Natural killer cell (primary cell): ENCODE results near the gene GPR17. TPM values are rescaled to one million over a fixed set of nuclear protein-coding genes. Genes with fewer than 3 reads are reported as not detected.

Experiments used
- ATAC-seq, 3 donors: fragments of 150-1000 bp in 2 of 3; fragments of 200-7000 bp in 1 of 3; cut with Tn5 transposase; 1 replicate in 1 of 3; 2 replicates in 2 of 3; pipeline ENCODE4 v1.10.0; 2021; ENCODE audit warnings: mild to moderate bottlenecking in 2 of 3, moderate library complexity in 2 of 3
- DNase-seq, 2 donors: peaks; one replicate each; pipeline versions ENCODE4 v3.0.0 to v3.0.0-alpha.2; 2013 to 2021; ENCODE audit warnings: mixed read lengths in 1 of 2
- H3K27ac ChIP-seq: one replicate; pipeline ENCODE4 v1.5.1; 2013; ENCODE audit warnings: mild to moderate bottlenecking, low read length
- H3K27me3 ChIP-seq: one replicate; pipeline ENCODE4 v1.6.1; 2013; ENCODE audit warnings: low read length; ENCODE audit not compliant: control insufficient read depth, insufficient read depth
- H3K36me3 ChIP-seq: one replicate; pipeline ENCODE4 v1.6.1; 2013; ENCODE audit warnings: low read length; ENCODE audit not compliant: control insufficient read depth, insufficient read depth
- H3K4me1 ChIP-seq: one replicate; pipeline ENCODE4 v1.6.1; 2013; ENCODE audit warnings: low read length; ENCODE audit not compliant: control insufficient read depth, insufficient read depth
- H3K4me3 ChIP-seq: one replicate; pipeline ENCODE4 v1.5.1; 2013; ENCODE audit warnings: low read length
- H3K9me3 ChIP-seq: one replicate; pipeline ENCODE4 v1.6.1; 2013; ENCODE audit warnings: low read length; ENCODE audit not compliant: control insufficient read depth, insufficient read depth
- H3K27ac Mint-ChIP-seq, 2 donors: one replicate each; pipeline ENCODE4 v1.8.0; 2022; ENCODE audit warnings: mild to moderate bottlenecking in 2 of 2, mixed read lengths in 2 of 2, moderate library complexity in 1 of 2
- H3K27me3 Mint-ChIP-seq, 2 donors: one replicate each; pipeline ENCODE4 v1.8.0; 2022; ENCODE audit warnings: low read depth in 2 of 2, mixed read lengths in 2 of 2
- H3K36me3 Mint-ChIP-seq: one replicate; pipeline ENCODE4 v1.8.0; 2022; ENCODE audit warnings: mixed read lengths
- H3K4me1 Mint-ChIP-seq, 2 donors: one replicate each; pipeline ENCODE4 v1.8.0; 2022; ENCODE audit warnings: mixed read lengths in 2 of 2
- H3K4me3 Mint-ChIP-seq: one replicate; pipeline ENCODE4 v1.8.0; 2022; ENCODE audit warnings: mild to moderate bottlenecking, moderate library complexity, mixed read lengths
- H3K9me3 Mint-ChIP-seq, 2 donors: one replicate each; pipeline ENCODE4 v1.8.0; 2022; ENCODE audit warnings: mixed read lengths in 2 of 2
- CTCF ChIP-seq: fragments of 200-600 bp; IDR thresholded peaks from one replicate; pipeline ENCODE4 v1.8.0; 2022; ENCODE audit warnings: antibody characterized with exemption
- WGBS: methylation state at CpG from one replicate; pipeline ENCODE4 v1.1.7; 2013; ENCODE audit warnings: missing lambda C conversion rate; ENCODE audit not compliant: insufficient coverage; 5-methylcytosine and 5-hydroxymethylcytosine counted together
- intact Hi-C: fragments of 100-400 bp; cut with micrococcal nuclease; formaldehyde crosslinking; loops from one replicate; pipeline ENCODE4 v1.14.2; 2022
- total RNA-seq, 4 donors: library from RNA; stranded (reverse); fragments of 120-200 nt in 1 of 4; gene quantifications; one replicate each; pipeline versions ENCODE4 v1.2.3 to v1.2.4, GENCODE V29; 2013 to 2022

GPR17 gene
- total RNA-seq, 3 donors from 2014 or later (not counting 1 experiment from before 2014, with no cell fraction given): not detected

DNA sequence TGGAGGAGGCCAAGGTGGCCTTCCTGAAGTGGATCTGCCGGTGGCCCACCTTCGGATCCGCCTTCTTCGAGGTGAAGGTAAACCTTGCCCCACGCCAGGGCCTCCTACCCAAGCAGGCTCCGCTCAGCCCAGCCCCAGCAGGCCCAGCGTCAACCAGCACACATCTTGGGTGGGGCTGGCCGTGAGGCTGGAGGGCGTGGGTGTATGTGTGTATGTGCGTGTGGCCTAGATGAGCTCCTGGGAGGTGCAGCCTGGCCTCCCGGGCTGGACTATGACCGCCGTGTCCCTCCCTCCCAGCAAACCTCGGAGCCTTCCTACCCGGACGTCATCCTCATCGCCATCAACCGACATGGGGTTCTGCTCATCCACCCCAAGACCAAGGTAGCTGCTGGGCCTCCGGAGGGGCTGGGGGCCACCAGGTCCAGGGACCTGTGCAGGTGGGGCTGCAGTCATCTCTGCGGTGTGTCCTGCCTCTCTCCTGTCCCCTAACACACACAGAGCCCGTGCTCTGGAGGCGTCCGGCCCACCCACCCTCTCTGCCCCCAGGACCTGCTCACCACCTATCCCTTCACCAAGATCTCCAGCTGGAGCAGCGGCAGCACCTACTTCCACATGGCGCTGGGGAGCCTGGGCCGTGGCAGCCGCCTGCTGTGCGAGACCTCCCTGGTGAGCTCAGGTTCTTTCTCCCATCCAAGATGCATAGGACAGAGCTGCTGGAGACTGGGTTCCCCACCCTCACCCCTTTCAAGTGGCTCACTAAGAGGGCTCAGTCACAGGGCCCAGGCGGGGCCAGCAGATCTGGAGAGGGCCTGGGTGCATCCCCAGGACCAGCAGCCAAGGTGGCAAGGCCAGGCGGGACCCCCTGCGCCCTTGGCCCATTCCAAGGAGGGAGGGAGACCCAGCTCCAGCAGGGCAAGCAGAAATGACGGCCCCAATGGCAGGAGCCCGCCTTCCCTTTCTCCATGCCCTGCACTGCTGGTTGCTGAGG, 9.4 kb upstream of the GPR17 start:
- peaks cover 0 to 5% of the 10 kb centered on the region in 2 donors for H3K4me1 Mint-ChIP-seq
- H3K36me3 Mint-ChIP-seq: no peaks in the 10 kb centered on the region
- no peak for TF ChIP-seq CTCF
- H3K4me3 Mint-ChIP-seq: no peak overlapping the region
- H3K9me3 ChIP-seq: no peaks in the 10 kb centered on the region
- H3K9me3 Mint-ChIP-seq: no peaks in the 10 kb centered on the region
- H3K4me1 ChIP-seq: peaks cover 81% of the 10 kb centered on the region
- intact Hi-C loops: no loop called here
- no peak overlapping the region for H3K27ac Mint-ChIP-seq
- 93% methylated on average over 33 of the region's 33 CpGs for whole genome bisulfite sequencing
- no peaks in the 10 kb centered on the region for H3K27me3 ChIP-seq
- ATAC-seq: no peak
- H3K36me3 ChIP-seq: no peaks in the 10 kb centered on the region
- H3K4me3 ChIP-seq: no peak overlapping the region
- H3K27ac ChIP-seq: no peak overlapping the region
- no peaks in the 10 kb centered on the region for H3K27me3 Mint-ChIP-seq
- DNase-seq: no peak

DNA sequence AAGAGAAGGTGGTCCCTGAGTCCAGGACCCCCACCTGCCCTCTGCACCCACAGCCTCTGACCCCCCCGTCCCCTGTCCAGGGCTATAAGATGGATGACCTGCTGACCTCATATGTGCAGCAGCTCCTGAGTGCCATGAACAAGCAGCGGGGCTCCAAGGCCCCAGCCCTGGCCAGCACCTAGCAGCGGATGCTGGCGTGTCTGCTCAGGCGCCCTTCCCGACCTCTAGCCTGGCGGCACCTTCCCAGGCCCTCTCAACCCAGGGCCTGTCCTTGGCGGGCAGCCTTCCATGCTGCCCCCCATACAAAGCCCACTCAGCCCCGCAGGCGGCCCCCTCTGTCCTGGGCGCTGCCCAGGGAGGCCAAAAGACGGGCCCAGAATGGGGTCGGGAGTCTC, 8.7 kb upstream of the GPR17 start:
- ATAC-seq (no peak), DNase-seq (no peak)
- TF ChIP-seq CTCF: no peak
- Histone ChIP-seq H3K27me3 (no peaks in the 10 kb centered on the region), H3K9me3 (no peaks in the 10 kb centered on the region), H3K27ac (no peak overlapping the region), H3K4me1 (peaks cover 81% of the 10 kb centered on the region), H3K36me3 (no peaks in the 10 kb centered on the region), H3K4me3 (no peak overlapping the region)
- H3K36me3 Mint-ChIP-seq: no peaks in the 10 kb centered on the region
- H3K4me3 Mint-ChIP-seq: no peak overlapping the region
- intact Hi-C loops: no loop called here
- H3K9me3 Mint-ChIP-seq: no peaks in the 10 kb centered on the region
- peaks cover 0 to 5% of the 10 kb centered on the region in 2 donors for H3K4me1 Mint-ChIP-seq
- H3K27ac Mint-ChIP-seq: no peak overlapping the region
- no peaks in the 10 kb centered on the region for H3K27me3 Mint-ChIP-seq
- whole genome bisulfite sequencing: 80% methylated on average over 13 of the region's 13 CpGs

GRCh38 chr2:127637725-127638252, 8.2 kb upstream of the GPR17 start:
- 44% methylated on average over 8 of the region's 8 CpGs for WGBS
- no peaks in the 10 kb centered on the region for H3K9me3 Mint-ChIP-seq
- no peaks in the 10 kb centered on the region for H3K9me3 ChIP-seq
- H3K27ac ChIP-seq: peak overlapping the region; percentile 42
- H3K4me3 ChIP-seq: no peak overlapping the region
- peak in 1 of 2 donors; percentile 32 for DNase-seq
- no peaks in the 10 kb centered on the region for H3K27me3 ChIP-seq
- intact Hi-C loops: no loop called here
- no peaks in the 10 kb centered on the region for H3K36me3 ChIP-seq
- TF ChIP-seq CTCF: no peak
- H3K4me3 Mint-ChIP-seq: no peak overlapping the region
- no peaks in the 10 kb centered on the region for H3K36me3 Mint-ChIP-seq
- no peaks in the 10 kb centered on the region for H3K27me3 Mint-ChIP-seq
- no peak overlapping the region for H3K27ac Mint-ChIP-seq
- peaks cover 77% of the 10 kb centered on the region for H3K4me1 ChIP-seq
- ATAC-seq: no peak
- peaks cover 0 to 5% of the 10 kb centered on the region in 2 donors for H3K4me1 Mint-ChIP-seq
